COLO829 (cell line): ENCODE results near the gene QRICH2.
"Not testable (repeated sequence)": the region's sequence is repeated elsewhere in the genome, so short reads cannot be mapped to it uniquely, and the experiment has no call there.

Experiments used
- DNase-seq: peaks from one replicate; pipeline ENCODE4 v3.0.0; 2012; ENCODE audit warnings: low spot score

The QRICH2 gene

GRCh38 chr17:76277300-76278267 lies 30.5 kb downstream of the QRICH2 start:
- DNase-seq = no peak

- no peak for DNase-seq
Measured at GRCh38 chr17:76276461-76277299, 31.4 kb downstream of the QRICH2 start.

- no peak for DNase-seq
Measured at GRCh38 chr17:76276069-76276431, 32.0 kb downstream of the QRICH2 start.

GRCh38 chr17:76275382-76276068 lies 32.6 kb downstream of the QRICH2 start:
- DNase-seq = no peak

GRCh38 chr17:76274112-76274956 lies 33.7 kb downstream of the QRICH2 start:
- no peak for DNase-seq

GRCh38 chr17:76273445-76274111 lies 34.5 kb downstream of the QRICH2 start:
- no peak for DNase-seq

DNA sequence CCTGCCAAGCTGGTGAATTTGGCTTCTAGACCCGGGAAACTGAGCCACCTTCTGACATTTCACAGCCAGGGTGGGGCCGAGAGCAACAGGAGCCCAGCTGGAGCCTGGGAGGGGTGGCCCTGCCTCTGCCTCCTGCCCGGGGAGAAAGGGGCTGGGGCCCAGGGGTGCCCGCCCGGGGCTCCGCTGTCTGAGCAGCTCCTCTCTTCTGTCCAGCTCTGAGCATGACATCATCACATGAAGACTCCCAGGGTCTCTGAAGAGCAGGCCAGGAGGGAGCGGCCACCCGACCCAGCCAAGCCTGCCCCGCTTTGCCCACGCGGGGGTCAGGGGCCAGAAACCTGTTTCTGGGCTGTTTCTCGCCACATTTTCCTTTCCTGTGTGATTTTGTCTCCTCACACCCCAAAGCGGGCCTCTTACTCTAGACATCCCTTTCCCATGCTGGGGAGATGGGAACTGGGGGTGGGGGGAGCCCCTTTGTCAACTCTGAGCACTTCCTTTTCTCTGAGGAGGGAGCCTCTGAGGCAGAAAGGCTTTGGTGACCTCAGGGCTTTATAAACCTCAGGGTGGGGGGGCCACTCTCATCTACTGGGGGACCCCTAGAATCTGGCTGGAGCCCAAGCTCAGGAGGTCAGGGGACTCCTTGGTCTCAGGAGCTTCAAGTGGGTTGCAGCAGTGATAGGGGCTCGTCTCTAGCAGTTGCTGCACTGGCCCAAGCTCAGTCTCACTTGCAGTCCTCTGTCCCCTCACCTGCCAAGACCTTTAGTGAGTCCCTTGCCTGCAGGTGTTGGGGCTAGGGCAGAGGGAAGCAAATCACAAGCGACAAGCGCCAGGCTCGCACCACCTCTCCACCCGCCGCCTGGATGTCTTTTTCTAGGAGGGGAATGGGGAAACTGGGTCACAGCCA lies 35.3 kb downstream of the QRICH2 start:
- no peak for DNase-seq

DNA sequence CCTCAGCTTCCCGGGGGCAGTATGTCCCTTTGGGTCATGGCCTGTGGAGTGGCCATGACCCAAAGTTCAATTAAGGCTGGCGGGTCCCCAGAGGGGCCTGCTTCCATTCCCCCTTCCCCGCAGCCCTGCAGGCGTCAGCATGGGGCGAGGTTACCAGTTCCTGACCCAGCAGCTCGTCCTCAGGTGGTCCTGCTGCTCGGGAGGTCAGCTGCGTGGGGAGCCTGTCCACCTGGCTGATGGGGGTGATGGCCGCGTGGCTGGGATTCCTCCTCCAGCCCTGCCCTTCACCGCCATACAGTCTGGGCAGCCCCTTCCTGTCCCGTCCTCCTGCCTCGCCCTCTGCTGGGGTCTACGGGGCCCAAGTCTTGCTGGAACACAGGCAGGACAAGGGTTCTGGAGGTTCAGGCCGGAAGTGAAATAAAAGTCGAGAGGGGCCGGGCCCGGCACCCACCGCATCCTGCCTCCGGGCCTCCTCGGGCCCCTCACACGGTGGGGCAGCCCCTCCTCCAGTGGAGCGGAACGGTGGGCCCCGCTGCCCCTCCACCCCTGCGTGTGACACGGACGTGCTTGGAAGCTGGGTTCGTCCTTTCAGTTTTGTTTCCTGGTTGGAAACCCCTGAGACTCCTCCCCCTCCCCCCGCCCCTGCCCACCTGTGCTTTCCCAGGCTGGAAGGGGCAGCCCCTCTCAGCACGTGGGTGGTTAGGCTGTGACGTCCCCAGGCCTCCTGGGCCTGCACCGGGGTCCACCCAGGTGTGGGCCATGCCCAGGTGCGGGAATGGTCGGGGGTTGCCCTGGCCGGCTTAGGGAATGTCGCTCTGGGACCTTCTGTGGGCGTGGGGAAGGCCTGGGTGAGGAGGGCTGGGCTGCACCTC lies 36.2 kb downstream of the QRICH2 start:
- DNase-seq = no peak

- no peak for DNase-seq
Measured at GRCh38 chr17:76270770-76271668, 37.1 kb downstream of the QRICH2 start.

DNA sequence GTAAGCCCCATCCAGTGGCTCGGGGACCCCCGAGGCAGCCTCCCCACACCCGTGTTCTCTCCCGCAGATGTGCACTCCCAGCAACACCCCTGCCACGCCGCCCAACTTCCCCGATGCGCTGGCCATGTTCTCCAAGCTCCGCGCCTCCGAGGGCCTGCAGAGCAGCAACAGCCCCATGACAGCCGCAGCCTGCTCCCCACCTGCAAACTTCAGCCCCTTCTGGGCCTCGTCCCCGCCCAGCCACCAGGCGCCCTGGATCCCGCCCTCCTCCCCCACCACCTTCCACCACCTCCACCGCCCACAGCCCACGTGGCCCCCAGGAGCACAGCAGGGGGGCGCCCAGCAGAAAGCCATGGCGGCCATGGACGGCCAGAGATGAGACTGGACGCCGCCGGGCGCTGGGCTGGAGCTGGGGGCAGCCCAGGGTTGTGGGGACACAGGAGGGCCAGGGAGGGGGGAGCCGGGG lies 37.9 kb downstream of the QRICH2 start:
- DNase-seq = no peak

- no peak for DNase-seq
Measured at GRCh38 chr17:76268991-76269981, 38.8 kb downstream of the QRICH2 start.

DNA sequence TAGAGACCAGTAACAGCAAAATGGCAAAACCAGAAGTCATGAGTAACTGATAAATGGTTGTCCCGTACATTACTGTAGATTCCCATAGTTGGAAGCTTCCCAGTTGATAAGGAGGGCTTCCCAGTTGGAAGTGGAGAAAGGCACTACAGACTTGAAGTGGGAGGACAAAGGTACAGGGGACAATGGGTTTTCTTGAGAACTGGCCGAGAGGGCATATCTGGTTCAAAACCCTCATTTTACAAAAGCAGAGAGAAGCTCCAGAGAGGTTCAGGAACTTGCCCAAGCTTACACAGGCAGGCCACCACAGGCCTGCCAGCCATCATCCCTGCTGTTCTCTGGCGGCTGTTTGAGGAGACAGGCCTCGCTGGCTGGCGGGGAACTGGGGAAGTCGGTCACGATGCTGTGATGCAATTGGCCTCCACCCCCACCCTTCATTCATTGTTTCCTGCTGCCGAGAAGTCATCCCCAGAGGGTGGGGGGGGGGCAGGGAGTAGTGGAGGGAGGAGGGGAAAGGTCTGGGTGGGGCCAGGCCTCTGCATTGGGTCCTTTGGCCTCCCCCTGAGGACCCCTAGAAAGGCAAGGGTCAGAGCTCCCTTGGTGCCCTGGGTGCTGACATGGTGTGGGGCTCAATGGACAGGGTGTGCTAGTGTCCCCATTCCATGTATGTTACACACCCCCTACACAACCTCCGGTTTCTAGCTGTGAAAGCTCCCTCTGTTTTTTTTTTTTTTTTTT lies 39.9 kb downstream of the QRICH2 start:
- DNase-seq = peak; percentile 83

GRCh38 chr17:76267581-76268001 lies 40.5 kb downstream of the QRICH2 start:
- not testable (repeated sequence) for DNase-seq

- DNase-seq = no peak
Measured at GRCh38 chr17:76267051-76267576, 41.0 kb downstream of the QRICH2 start.

- DNase-seq = no peak
Measured at GRCh38 chr17:76266244-76266938, 41.7 kb downstream of the QRICH2 start.
